NCI-H82 (cell line): ENCODE results near the gene VAMP8.
"Not testable (repeated sequence)": the region's sequence is repeated elsewhere in the genome, so short reads cannot be mapped to it uniquely, and the experiment has no call there.

ENCODE experiments used
- DNase-seq: peaks from one replicate; lab custom pipeline; 2025; lab: John Stamatoyannopoulos, UW

Gene VAMP8

DNA sequence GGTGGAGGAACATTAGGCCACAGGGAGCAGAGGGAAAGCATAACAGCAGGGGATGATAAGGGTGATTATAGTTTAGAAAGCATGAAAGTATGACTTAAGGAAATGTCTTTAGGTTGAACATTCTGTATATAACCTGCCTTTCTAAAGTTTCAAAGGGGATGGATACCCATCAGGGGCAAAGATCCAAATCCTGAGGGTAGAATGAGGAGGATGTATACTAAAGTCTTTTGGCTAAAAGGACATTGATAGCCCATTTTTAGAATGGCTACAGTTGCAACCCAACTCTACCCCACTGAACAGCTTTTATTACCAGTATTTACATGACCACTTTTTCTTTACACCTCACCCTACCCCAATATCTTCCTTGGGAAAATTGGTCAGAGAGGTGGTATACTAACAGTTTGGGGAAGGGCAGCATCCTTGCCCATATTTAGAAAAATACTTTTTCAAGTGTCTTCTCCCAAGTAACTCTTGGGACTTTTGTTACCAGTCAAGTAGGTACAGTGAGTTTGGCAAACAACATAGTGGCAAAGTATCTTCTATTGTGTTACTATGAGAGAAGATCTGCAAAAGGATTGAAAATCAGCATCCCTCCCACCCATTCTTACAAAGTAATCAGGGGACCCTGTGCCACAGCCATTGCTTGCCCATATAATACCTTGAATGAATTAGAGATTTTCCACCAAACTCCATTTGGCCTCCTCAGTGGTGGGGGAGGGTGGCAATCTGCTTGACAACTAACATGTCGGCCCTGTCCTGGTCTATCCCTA, 30.1 kb upstream of the VAMP8 start:
- peak; percentile 58 for DNase-seq

DNA sequence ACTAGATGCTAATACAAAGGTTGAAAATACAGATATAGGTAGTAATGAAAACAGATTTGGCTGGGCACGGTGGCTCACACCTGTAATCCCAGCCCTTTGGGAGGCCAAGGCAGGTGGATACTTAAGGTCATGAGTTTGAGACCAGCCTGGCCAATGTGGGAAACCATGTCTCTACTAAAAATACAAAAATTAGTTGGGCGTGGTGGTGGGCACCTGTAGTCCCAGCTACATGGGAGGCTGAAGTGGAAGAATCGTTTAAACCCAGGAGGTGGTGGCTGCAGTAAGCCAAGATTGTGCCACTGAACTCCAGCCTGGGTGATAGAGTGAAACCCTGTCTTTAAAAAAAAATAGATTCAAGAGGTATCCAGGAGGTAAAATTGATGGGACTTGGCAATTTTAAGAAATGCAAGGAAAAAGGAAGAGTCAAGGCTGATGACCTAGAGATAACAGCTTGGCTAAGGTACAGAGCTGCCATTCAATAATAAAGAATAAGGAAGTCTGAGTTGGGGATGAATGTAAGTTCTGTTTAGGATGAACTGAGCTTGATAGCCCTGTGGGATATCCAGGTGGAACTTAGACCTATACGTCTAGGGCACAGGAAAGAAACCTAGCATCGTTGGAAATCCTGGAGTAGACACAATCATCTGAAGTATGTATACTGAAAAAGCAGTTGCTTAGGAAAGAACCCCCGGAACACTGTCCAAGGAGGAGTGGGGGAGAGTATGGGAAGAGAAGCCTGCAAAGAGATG, 29.4 kb upstream of the VAMP8 start:
- peak; percentile 44 for DNase-seq

DNA sequence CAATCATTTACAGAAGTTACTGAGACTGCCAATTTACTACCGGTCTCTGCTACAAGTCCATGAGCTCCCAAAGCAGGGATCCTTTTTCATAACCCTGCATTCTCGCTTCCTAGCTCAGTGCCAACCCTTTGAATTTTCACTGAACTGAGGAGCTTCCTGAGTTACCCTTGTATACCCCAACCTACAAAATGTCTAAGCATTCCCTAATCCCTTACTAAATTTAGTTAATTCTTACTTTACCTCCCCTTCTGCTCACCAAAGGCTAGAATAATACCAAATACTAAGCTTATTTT, 28.8 kb upstream of the VAMP8 start:
- no peak for DNase-seq

DNA sequence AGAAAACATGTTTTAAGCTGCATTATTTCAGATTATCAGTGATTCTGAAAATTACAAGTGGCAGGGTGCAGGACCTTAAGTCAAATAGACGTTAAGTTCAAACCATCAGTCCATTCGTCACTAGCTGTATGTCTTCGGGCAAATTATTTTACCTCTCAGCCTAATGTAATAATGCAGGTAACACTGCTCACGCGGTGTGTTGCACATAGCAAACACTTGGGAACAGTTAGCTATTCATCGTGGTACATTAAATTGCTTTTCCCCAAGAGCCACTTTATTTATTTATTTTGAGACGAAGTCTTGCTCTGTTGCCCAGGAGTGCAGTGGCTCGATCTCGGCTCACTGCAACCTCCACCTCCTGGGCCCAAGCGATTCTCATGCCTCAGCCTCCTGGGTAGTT, 28.3 kb upstream of the VAMP8 start:
- DNase-seq, result no peak

DNA sequence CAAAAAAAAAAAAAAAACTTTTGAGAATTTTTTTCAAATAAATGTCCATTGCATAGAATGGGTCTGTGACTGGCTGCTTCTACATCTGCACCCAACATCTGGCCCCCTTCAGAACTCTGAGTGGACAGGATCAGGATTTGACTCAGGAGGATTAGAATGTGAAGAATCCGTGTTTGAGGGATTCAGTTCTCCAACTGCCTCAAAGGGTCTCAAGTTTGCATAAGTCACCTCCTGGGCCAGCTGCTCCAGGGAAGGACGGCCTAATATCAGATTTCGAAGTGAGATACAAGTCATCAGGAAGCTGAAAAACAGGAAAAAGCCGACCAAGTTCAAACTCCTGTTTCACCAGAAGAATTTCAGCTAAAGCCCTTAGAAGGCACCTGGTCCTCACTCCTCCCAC, 27.6 kb upstream of the VAMP8 start:
- DNase-seq, result peak; percentile 78

DNA sequence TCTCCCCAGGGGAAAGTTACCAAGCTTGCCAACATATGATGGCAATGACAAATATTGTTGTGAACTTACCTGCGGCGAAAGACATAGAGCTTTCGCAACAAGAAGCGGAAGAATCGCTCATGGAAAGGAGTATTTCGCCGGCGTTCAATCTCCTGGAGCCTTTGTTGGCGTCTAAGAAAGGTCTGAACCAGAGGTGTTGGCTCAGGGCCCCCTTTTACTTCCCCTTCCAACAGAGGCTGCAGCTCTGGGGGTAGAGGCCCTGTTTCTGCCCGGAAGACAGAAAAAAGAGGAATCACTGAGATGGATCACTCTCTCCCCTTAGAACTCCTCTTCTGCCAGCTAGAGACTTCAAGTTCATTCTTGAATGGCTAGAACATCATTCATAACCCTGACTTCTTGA, 26.9 kb upstream of the VAMP8 start:
- DNase-seq, result no peak

DNA sequence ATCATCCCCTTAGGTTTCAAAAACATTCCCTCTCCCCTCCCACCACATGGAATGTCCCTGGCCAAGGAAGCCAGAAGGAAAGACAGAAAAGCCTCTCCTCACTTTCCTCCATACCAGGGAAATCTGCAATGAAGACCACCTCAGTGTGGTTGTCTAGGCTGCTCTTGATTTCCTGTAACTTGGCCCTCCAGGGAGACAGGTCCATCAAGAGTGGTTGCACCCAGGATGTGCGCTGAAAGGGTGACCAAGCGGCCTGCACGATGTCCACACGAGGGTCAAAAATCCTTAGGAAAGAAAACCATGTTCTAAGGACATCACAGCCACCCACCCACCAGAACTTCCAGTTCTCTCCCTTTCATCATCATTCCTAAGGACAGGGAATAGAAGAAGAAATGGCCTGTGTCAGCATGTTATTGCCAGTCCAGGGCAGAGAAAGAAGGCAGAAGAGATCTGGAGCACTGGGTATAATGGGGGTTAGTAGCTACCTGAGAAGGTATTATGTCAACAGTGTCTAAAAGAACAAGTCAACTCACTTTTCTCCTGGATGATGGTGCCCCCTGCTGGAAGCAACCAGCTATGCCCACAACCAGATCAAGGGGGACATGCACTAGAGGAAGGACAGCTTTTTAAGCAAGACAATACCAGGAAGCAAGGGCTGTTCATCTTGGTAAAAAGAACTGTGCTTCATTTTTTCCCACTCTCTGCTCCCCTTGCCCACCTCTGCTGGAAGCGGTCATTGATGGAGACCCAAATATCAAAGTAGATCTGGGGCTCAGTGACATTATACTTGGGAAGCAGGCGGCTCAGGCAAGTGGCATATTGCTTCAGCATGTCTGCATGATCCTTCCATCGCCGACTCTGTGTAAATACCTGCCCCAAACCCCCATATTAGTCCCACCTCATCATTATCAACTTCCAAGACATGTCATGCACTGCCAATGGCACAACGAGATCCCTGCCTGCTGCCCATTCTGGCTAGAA, 25.4 kb upstream of the VAMP8 start:
- peak; percentile 89 for DNase-seq

DNA sequence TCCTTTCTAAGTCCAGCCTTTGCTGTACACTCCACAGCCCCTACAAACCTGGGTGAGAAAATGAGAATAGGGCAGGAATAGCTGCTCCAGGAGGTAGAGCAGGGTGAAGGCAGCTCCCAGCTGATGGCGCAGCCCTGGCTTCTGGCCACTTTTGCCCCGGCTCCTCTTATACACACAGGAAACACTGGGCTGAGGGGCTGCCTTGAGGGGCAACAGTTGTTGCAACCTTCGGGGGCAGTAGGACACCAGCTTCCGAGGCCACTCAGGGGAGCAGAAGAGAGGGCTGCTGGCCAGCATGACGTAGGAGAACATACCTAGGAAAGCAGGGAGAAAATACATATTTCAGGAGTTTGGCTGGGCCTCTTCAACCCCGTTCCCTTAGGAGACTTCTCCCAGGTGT, 24.2 kb upstream of the VAMP8 start:
- no peak for DNase-seq

DNA sequence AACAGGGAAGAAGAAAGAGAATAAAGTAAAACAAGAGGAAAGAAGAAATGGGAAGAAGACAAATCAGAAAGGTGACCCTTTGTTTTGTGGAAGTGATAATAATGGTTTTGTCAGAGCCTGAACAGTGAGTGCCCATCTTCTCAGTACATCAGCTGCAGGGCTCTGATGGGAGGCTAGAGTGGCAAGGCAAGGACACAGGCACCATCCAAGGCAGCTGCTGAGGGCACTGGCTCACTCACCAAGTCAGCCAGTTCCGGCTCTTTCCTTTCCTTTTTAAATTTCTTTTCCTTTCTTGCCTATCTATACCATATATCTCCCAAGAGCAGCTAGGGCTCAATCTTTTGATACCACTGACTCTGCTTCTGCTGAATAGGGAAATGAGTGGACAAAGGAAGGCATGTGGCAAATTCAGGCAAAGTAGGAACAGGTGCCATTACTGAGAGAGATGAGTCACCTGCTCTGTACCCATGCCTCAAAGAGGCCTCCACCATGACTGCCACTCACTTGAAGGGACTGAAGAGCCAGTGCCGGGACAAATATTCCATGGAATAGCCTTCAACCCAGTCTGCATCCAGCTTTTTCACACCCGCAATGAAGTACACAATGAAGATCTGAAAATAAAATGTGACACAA, 22.3 kb upstream of the VAMP8 start:
- DNase-seq, result no peak

DNA sequence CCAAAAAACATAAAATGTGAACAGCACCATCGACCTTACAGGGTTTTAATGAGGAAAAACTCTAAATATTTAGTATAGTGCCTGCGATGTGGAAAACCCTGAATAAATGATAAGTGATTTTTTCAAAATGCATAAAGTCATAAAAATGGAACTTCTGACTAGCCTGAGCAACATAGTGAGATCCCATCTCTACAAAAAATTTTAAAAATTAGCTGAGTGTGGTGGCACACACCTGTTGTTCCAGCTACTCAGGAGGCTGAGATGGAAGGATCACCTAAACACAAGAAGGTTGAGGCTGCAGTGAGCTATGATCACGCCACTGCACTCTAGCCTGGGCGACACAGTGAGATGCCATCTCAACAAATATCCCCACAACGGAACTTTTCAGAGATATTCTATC, 20.3 kb upstream of the VAMP8 start:
- no peak for DNase-seq

DNA sequence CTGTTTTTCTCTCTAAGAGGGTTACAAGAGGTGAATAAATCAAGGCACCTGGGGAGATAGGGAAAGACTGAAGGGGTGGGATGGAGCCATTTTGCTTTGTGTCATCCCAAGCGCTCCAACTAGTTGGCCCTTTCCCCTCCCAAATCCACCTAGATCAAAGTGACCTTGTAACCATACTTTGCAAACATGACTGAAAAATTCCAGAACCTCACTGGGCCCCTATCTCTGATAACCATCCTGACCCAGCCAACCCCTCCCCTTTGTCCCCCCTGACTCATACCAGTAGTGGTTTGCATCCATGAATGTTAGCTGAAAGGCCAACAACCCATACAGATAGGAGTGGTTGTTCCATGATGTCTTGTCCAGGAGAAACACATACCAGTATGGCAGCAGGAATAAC, 19.2 kb upstream of the VAMP8 start:
- DNase-seq, result no peak

DNA sequence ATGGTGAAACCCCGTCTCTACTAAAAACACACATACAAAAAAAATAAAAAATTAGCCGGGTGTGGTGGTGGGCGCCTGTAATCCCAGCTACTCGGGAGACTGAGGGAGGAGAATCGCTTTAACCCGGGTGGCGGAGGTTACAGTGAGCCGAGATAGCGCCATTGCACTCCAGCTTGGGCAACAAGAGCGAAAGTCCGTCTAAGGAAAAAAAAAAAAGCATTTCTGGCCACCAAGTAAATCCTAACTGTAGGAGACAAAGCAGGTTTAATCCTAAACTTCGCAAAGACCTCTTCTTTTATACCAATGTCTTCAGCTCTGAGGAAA, 17.0 kb upstream of the VAMP8 start:
- not testable (repeated sequence) for DNase-seq

DNA sequence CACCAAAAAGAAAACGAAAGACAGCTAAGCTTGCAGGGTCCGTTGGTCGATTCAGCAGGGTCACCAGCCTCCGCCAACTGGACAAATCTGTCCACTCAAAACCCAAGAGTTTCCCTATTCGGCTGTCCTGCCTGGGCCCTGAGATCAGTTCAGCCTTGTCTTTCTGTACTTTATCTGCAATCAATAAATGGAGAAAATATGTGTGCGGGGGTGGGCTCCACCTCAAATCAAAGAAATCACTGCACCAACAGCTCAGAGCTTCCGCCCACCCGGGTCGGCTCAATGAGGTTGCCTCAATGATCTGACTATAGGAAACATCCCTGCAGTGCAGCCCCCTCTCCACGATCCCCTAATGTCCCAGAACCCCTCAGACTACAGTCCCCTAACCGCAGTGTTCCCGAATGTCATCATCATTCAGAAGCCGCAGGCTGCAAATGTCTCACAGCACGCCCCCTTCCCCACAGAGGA, 16.5 kb upstream of the VAMP8 start:
- DNase-seq, result no peak

DNA sequence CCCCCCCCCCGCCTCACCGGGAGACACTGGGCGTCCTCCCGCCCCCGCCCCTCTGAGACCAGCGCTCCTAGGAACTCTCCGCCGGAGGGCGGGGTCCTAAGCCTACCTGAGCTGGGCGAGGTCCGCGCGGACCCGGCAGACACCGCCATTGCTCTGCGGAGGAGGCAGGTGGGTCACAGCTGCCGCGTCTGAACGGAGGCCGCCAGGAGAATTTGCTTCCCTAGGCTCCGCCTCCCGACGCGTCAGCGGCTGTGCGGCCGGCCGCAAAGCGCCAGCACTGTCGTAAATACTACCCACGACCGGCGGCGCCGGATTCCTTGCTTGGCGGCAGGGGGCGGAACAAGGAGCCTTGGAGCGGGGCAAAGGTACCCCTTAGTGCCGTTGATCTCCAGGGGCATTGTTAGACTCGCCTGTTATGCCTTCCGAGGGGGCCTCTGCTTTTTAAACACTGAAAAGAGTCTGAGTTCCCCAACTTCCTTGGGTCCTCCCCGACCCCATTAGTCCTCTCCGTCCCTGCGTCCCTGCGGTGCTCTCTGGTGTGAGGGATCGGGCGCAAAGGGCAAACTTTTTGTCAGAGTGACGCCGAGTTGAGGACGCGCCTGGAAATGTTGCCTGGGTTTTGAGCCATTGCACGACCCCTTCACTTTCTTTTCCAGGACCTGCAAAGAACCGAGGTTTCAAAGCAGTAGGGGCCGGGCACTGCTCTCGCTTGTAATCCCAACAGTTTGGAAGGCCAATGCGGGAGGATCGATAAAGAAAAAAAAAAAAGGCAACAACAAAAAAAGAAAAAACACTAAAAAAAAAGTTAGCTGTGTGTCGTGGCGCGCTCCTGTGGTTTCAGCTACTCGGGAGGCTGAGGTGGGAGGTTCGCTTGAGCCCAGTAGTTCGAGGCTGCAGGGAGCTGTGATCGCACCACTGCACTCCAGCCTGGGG, 15.8 kb upstream of the VAMP8 start, which contains the start of gene GGCX:
Gene GGCX (minus strand): TSS at position 214 of the 933 bp plus-strand sequence. CDS start 65 bp downstream, at position 149.
- DNase-seq, result peak; percentile 98

DNA sequence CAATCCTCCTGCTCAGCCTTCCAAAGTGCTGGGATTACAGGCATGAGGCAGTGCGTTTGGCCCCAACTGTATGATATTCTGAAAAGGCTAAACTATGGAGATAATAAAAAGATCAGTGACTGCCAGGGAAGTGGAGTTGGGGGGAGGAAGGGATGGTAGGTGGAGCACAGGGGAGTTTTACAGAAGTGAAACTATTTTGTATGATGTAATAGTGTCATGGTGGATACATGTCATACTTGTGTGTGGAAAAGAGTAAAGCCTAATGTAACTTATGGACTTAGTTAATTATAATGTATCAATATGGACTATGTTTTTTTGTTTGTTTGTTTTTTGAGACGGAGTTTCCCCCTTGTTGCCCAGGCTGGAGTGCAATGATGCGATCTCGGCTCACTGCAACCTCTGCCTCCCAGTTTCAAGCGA, 13.2 kb upstream of the VAMP8 start:
- no peak for DNase-seq

DNA sequence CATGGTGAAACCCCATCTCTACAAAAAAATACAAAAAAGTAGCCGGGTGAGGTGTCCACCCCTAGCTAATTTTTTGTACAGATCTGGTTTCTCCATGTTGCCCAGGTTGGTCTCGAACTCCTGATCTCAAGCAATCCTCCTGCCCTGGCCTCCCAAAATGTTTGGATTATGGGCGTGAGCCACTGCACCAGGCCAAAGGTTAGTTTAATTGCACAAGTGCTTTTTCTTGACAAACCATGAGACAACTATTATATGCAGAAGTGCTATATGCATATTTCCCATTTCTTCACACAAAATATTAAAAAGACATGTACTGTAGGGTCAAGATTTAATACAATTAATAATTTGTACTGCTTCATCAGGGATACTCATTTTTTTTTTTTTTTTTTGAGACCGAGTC, 11.1 kb upstream of the VAMP8 start:
- DNase-seq, result no peak

DNA sequence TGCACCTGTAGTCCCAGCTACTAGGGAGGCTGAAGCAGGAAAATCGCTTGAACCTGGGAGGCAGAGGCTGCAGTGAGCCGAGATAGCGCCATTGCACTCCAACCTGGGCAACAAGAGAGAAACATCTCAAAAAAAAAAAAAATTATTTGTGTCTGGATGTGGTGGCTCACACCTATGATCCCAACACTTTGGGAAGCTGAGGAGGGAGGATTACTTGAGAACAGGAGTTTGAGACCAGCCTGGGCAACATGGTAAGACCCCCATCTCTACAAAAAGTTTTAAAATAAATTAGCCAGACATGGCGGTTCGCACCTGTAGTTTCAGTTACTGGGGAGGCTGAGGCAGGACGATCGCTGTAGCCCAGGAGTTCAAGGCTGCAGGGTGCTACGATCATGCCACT, 1.6 kb upstream of the VAMP8 start:
- no peak for DNase-seq

DNA sequence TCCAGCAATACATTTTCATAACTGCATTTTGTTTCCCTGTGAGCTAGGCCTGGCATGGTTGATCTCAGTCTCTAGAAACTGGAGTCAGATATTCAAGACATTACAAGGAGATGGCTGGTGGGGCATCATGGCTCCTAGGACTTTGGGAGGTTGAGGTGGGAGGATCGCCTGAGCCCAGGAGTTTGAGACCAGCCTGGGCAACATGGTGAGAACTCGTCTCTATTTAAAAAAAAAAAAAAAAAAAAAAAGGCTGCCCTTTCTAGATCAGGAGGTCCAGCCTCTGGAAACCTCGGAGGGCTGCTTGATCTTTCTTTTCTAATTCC, 362 bp upstream of the VAMP8 start:
- no peak for DNase-seq

DNA sequence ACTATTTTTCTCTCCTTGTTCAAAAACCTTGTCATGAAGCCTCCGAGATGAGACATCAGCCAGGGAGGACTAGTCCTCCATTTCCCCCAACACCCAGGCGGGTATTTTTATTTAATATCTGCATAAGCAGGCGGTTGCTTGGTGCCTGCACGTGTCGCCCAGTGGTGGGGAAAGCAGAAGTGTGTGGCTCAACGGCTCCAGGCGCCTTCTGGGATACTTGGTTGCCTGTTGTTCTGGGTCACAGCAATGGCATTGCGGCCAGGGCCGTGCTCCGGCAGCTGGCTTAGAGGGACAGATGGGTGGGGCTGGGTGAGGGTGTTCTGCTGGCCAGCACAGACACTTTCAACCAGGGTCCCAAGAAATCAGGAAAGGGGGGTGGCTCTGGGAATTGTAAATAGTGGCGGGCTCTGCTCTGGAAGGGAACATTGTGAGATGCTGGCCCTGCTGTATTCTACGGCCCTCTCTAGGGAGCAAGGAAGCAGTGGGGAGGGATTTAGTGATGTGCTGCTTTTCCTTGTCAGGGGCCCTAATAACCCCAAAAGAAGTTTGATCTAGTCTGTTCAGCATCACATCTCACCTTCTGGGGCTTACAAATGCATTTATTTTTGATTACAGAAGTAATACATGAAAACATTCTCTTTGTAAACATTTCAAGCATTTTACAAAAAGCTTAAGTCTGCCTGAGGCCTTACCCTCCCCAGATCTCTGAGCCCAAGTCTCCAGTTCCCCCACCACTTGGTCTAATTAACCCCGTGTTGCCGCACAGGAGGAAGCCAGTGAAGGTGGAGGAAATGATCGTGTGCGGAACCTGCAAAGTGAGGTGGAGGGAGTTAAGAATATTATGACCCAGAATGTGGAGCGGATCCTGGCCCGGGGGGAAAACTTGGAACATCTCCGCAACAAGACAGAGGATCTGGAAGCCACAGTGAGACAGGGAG, 1.1 kb downstream of the VAMP8 start:
- no peak for DNase-seq
